Loucy (cell line): ENCODE results near the gene DHRS4.
"Not testable (repeated sequence)": the region's sequence is repeated elsewhere in the genome, so short reads cannot be mapped to it uniquely, and the experiment has no call there.

Experiments used
- H2AFZ ChIP-seq: fragments of 200-600 bp; sonication (generic); 2 replicates; pipeline ENCODE4 v1.6.0; 2016; ENCODE audit warnings: antibody characterized with exemption, mild to moderate bottlenecking, low read length, moderate library complexity
- H3F3A ChIP-seq: fragments of 200-600 bp; 2 replicates; pipeline ENCODE4 v1.6.0; 2016; ENCODE audit warnings: antibody characterized with exemption, low read depth, mild to moderate bottlenecking
- H3K27me3 ChIP-seq: fragments of 200-600 bp; sonication (generic); 2 replicates; pipeline ENCODE4 v1.6.1; 2014; ENCODE audit warnings: low read length, mild to moderate bottlenecking; ENCODE audit not compliant: insufficient read depth, poor library complexity, severe bottlenecking
- H3K36me3 ChIP-seq: fragments of 200-600 bp; sonication (generic); 2 replicates; pipeline ENCODE4 v1.6.1; 2016; ENCODE audit warnings: low read length; ENCODE audit not compliant: insufficient read depth
- H3K4me1 ChIP-seq: fragments of 200-600 bp; sonication (generic); 2 replicates; pipeline ENCODE4 v1.5.1; 2014; ENCODE audit warnings: low read length, mild to moderate bottlenecking; ENCODE audit not compliant: insufficient read depth, poor library complexity, severe bottlenecking
- H3K4me2 ChIP-seq: fragments of 200-600 bp; sonication (generic); 2 replicates; pipeline ENCODE4 v1.6.0; 2014; ENCODE audit warnings: antibody characterized with exemption, low read length, low read depth, mild to moderate bottlenecking; ENCODE audit not compliant: poor library complexity, severe bottlenecking
- H3K4me3 ChIP-seq: fragments of 200-600 bp; sonication (generic); 2 replicates; pipeline ENCODE4 v1.5.1; 2014; ENCODE audit warnings: low read length, mild to moderate bottlenecking, mixed read lengths; ENCODE audit not compliant: poor library complexity, severe bottlenecking
- H3K79me2 ChIP-seq: fragments of 200-600 bp; sonication (generic); 2 replicates; pipeline ENCODE4 v1.6.1; 2014; ENCODE audit warnings: low read length; ENCODE audit not compliant: insufficient read depth
- H3K9ac ChIP-seq: fragments of 200-600 bp; sonication (generic); 2 replicates; pipeline ENCODE4 v1.6.0; 2014; ENCODE audit warnings: mild to moderate bottlenecking, low read depth, low read length, moderate library complexity; ENCODE audit not compliant: poor library complexity, severe bottlenecking
- H3K9me2 ChIP-seq: fragments of 200-600 bp; sonication (generic); replicated peaks from 2 replicates; pipeline ENCODE4 v1.6.1; 2016; ENCODE audit warnings: low read depth, low read length, mixed read lengths
- H3K9me3 ChIP-seq: fragments of 200-600 bp; sonication (generic); 2 replicates; pipeline ENCODE4 v1.6.1; 2014; ENCODE audit warnings: mild to moderate bottlenecking, antibody characterized with exemption, low read length, low read depth; ENCODE audit not compliant: insufficient read depth
- H4K20me1 ChIP-seq: fragments of 200-600 bp; sonication (generic); 2 replicates; pipeline ENCODE4 v1.6.0; 2014; ENCODE audit warnings: antibody characterized with exemption, low read length, mild to moderate bottlenecking; ENCODE audit not compliant: insufficient read depth, poor library complexity, severe bottlenecking
- EZH2phosphoT487 ChIP-seq: fragments of 200-600 bp; IDR thresholded peaks from 2 replicates; pipeline ENCODE4 v1.6.1; 2018; ENCODE audit warnings: antibody characterized with exemption, mild to moderate bottlenecking, moderate library complexity, borderline replicate concordance
- TF ChIP-seq, protein P1 (sequence below): fragments of 200-600 bp; sonication (generic); conservative IDR thresholded peaks from 2 replicates; pipeline ENCODE4 v1.5.1; 2014; ENCODE audit warnings: mild to moderate bottlenecking, antibody characterized with exemption, low read length

The DHRS4 gene

GRCh38 chr14:24001679-24002078, 48.1 kb downstream of the DHRS4 start:
- not testable (repeated sequence) for H3K36me3 ChIP-seq, H3K9me3 ChIP-seq, H3K4me1 ChIP-seq, H3K27me3 ChIP-seq, H3K9me2 ChIP-seq, H3K79me2 ChIP-seq, H3K9ac ChIP-seq, H4K20me1 ChIP-seq, H2AFZ ChIP-seq, H3K4me2 ChIP-seq, H3F3A ChIP-seq, H3K4me3 ChIP-seq

- not testable (repeated sequence) for H2AFZ ChIP-seq, H3K4me1 ChIP-seq, H3K9me3 ChIP-seq, H3K79me2 ChIP-seq, H3K36me3 ChIP-seq, H3K27me3 ChIP-seq, H3K9me2 ChIP-seq, H3F3A ChIP-seq, H4K20me1 ChIP-seq
- peak overlapping the region; percentile 65 for H3K4me3 ChIP-seq
- H3K4me2 ChIP-seq, result peak overlapping the region; percentile 42
- H3K9ac ChIP-seq, result peak overlapping the region; percentile 50
Measured at GRCh38 chr14:24006471-24006816, 52.9 kb downstream of the DHRS4 start.

DNA sequence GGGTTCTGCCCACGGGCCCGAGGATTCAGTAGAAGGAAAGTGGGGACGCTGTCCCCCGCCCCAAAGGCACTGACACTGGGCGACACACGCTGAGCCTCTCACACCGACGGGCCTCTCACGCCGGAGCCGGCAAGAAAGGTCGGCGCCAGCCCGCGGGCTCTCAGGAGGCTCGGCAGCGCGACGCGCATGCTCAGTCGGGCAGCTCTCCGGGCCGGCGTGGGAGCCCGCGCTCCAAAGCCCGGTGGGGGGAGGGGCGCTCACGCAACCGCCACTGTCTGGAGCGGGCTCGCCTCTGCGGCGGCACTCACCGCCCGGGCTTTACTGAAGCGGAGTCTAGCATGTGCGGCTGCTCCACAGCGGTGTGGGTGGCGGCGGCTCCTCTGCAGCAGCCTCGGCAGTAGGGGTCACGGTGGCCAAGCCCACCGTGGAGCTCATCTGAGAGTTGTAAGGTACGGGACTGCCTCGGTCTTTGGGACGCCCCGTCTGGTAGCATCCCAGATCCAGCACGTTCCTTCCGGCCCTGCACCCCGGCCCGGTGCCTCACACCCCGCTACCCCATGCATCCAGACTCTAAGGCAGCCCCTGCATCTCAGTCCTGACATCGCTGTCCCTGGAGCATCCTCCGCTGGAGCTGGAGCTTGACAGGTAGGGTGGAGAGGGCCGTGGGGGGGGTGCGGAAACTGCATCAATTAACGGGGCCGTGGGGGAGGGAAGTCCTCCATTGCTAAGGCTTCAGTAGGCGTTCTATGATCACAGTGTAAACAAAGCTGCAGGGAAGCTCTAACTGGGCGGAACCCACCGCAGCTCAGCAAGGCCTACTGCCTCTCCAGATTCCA, 53.5 kb downstream of the DHRS4 start:
- not testable (repeated sequence) for H3K79me2 ChIP-seq, H3K9me2 ChIP-seq, H3K27me3 ChIP-seq, H3K4me1 ChIP-seq, H4K20me1 ChIP-seq, H3K36me3 ChIP-seq, H3K9me3 ChIP-seq, H3F3A ChIP-seq
- peak overlapping the region; percentile 50 for H3K9ac ChIP-seq
- H3K4me3 ChIP-seq, result peak overlapping the region; percentile 65
- peak overlapping the region; percentile 60; the same call in 1 of the 2 replicates for H2AFZ ChIP-seq
- H3K4me2 ChIP-seq, result peak overlapping the region; percentile 42

GRCh38 chr14:24011051-24011450, 57.5 kb downstream of the DHRS4 start:
- H3K36me3 ChIP-seq, result no peaks in the 10 kb centered on the region
- H3K4me1 ChIP-seq, result peaks cover 7% of the 10 kb centered on the region
- H3K79me2 ChIP-seq, result no peaks in the 10 kb centered on the region
- H3F3A ChIP-seq, result no peaks in the 10 kb centered on the region
- TF ChIP-seq EZH2phosphoT487, result no peak
- TF ChIP-seq, protein P1, sequence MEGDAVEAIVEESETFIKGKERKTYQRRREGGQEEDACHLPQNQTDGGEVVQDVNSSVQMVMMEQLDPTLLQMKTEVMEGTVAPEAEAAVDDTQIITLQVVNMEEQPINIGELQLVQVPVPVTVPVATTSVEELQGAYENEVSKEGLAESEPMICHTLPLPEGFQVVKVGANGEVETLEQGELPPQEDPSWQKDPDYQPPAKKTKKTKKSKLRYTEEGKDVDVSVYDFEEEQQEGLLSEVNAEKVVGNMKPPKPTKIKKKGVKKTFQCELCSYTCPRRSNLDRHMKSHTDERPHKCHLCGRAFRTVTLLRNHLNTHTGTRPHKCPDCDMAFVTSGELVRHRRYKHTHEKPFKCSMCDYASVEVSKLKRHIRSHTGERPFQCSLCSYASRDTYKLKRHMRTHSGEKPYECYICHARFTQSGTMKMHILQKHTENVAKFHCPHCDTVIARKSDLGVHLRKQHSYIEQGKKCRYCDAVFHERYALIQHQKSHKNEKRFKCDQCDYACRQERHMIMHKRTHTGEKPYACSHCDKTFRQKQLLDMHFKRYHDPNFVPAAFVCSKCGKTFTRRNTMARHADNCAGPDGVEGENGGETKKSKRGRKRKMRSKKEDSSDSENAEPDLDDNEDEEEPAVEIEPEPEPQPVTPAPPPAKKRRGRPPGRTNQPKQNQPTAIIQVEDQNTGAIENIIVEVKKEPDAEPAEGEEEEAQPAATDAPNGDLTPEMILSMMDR, result no peak
- no peaks in the 10 kb centered on the region for H4K20me1 ChIP-seq
- no peak overlapping the region for H2AFZ ChIP-seq
- no peaks in the 10 kb centered on the region for H3K9me3 ChIP-seq
- no peak overlapping the region for H3K4me3 ChIP-seq
- no peak overlapping the region for H3K9ac ChIP-seq
- no peaks in the 10 kb centered on the region for H3K9me2 ChIP-seq
- no peaks in the 10 kb centered on the region for H3K27me3 ChIP-seq
- H3K4me2 ChIP-seq, result peak overlapping the region; percentile 54

GRCh38 chr14:24012726-24013273, 59.2 kb downstream of the DHRS4 start:
- H3K79me2 ChIP-seq, H3K4me1 ChIP-seq, H3K9me3 ChIP-seq, H3K4me2 ChIP-seq, H3K4me3 ChIP-seq, H4K20me1 ChIP-seq, H3K9me2 ChIP-seq, H2AFZ ChIP-seq, H3K27me3 ChIP-seq, H3K36me3 ChIP-seq, H3F3A ChIP-seq, H3K9ac ChIP-seq: not testable (repeated sequence)
